NCI-H2171 (cell line): Measurements from ENCODE around the gene DICER1.
"Not testable (repeated sequence)": the region's sequence is repeated elsewhere in the genome, so short reads cannot be mapped to it uniquely, and the experiment has no call there.

Experiments used
- DNase-seq: peaks from one replicate; lab custom pipeline; 2025; lab: John Stamatoyannopoulos, UW

Gene DICER1

GRCh38 chr14:95184413-95184790, 27.1 kb upstream of the DICER1 start:
- DNase-seq, result no peak

GRCh38 chr14:95183532-95184412, 26.4 kb upstream of the DICER1 start:
- DNase-seq, result no peak

DNA sequence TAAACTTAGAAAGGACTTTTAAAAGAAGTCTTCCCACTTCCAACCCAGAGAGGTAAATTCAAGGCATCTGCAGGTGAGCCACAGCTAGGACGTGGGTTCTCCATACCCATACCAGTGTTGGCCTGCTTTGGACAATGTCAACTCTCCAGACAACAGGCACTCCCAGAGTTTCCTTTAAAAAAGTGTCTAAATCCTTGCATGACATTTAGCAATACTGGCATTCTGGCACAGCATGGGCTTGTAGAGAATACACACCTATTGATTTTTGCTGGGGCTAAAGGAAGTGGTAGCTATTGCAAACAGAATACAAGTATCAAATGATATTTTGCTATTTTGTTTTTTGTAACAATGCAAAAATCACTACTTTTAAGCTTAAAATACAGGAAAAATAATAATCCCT, 25.8 kb upstream of the DICER1 start:
- DNase-seq, result no peak

DNA sequence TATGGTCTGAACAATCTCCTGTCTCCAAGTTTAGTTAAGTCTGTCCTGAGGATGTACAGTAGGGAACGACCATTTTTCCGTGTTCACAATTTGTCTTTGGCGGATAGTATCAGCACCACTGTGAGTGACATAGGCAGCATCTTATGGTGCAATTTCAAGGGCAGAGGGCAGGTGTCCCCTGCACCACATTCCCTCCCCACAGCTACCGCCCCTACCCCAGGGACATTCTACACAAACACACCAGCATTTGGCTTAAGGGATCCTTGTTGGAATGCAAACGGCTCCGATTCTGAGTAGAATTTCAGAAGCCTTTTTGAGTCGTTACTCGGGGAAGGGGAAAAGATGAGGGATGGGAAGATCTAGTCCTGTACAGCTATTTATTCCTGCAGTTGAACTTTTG, 25.1 kb upstream of the DICER1 start:
- DNase-seq, result no peak

- no peak for DNase-seq
Observed at GRCh38 chr14:95180966-95181741, 23.8 kb upstream of the DICER1 start.

GRCh38 chr14:95175670-95176069, 18.3 kb upstream of the DICER1 start:
- not testable (repeated sequence) for DNase-seq

DNA sequence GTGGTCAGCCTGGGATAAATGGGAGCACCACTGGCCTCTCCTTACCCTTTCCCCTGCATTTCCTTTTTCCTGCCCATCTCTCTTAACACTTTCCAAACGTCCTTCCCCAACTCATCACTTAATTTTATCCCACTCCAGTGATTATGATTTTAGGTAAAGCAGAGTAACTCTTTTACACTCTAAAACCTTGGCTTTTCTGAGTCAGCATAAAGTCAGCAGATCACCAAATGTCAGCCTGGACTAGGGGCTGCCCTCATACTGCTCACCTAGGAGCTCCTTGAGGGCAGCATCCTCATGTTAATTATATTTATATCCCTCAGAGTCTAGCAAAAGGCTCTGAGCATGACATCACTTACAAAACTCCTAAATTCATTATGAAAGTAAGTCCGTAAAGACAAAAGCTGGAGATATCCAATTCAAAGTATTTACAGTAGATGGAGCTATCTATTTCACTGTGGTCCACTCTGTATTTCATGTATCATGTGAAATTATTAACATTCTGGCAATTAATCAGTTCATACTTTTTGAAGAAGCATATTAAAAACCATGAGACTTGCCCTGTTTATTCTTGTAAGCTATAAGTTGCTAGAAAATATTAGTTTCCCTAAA, 17.0 kb upstream of the DICER1 start:
- no peak for DNase-seq

GRCh38 chr14:95173518-95173917, 16.2 kb upstream of the DICER1 start:
- no peak for DNase-seq

DNA sequence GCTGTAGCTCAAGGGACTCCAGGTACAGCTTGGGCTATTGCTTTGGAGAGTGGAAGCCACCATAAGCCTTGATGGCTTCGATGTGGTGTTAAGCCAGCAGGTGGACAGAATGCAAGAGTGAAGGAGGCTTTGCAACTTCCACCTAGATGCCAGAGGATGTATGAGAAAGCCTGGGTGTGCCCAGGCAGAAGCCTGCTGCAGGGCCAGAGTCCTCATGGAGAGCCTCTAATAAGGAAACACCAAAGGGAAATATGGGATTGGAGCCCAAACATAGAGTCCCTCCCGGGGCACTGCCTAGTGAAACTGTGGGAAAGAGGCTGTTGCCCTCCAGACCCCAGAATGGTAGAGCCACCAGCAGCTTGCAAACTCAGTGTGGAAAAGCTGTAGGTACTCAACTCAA, 9.8 kb upstream of the DICER1 start:
- no peak for DNase-seq

DNA sequence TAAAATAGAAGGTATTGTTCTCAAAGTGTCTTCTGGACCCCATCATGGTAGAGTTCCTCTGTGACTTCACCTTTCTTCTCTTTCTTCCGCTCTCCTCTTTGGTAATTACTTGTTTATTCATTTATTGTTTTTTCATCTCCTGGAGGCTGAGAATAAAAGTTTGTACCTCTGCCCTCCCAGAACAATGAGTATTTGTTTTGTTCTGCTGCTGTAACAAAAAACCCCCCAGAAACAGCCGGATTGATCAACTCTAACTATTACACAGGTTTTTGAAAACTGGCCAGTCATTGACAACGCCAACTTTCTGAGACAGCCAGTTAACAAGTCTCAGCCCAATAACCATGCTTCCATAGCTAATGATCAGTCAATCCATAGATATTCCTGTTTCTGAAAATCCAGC, 8.2 kb upstream of the DICER1 start:
- DNase-seq, result no peak

DNA sequence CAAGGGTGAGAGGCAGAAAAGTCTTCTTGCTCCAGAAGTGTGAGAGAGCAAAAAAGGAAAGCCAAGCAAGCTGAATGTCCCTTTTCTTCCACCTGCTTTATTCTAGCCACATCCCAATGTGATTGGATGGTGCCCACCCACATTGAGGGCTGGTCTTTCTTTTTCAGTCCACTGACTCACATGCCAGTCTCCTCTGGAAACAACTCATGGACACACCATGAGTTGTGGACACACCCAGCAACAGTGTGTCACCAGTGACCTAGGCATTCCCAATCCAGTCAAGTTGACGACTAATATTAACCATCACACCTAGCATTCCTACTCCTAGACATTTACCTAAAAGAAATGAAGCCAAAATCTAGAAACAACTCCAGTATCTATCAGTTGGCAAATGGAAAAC, 7.2 kb upstream of the DICER1 start:
- no peak for DNase-seq

DNA sequence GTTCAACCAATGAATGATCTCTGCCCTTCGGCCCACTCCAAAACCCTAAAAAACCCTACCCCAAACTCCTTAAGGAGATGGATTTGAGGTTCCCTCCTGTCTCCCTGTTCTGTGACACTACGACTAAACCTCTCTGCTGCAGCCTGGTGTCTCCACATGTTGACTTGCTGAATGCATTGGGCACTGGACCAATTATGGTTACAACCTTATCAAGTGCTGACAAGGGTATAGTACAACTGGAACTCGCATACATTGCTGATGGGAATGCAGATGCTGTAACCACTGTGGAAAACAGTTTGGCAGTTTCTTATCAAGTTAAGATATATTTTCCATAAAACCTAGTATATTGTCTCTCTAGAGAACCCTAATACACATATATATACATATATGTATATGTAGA, 6.3 kb upstream of the DICER1 start:
- no peak for DNase-seq

GRCh38 chr14:95163132-95163531, 5.8 kb upstream of the DICER1 start:
- no peak for DNase-seq

- DNase-seq, result no peak
Observed at GRCh38 chr14:95162641-95163040, 5.3 kb upstream of the DICER1 start.

- DNase-seq, result no peak
Observed at GRCh38 chr14:95157048-95157326, 342 bp downstream of the DICER1 start.

GRCh38 chr14:95156161-95157047, 925 bp downstream of the DICER1 start:
- DNase-seq, result peak; percentile 29

- no peak for DNase-seq
Observed at GRCh38 chr14:95155045-95155444, 2.3 kb downstream of the DICER1 start.

DNA sequence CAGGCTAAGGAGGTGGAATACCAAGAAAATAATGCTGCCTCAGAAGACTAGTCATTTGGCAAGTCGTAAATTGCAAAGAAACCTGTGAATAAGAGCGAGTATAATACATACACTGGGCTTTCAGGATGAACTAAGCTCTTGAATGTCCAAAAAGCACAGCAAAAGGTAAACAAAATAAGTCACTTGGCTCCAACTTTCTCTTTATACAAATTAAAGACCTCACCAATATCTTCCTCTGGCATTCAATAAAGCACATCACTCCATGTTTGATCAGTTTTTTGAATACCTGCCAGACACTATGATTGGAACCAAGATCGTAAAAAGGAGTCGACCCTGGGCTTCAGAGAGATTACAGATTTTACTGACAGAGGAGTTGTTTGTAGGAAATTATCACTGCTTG, 3.5 kb downstream of the DICER1 start:
- DNase-seq, result no peak

DNA sequence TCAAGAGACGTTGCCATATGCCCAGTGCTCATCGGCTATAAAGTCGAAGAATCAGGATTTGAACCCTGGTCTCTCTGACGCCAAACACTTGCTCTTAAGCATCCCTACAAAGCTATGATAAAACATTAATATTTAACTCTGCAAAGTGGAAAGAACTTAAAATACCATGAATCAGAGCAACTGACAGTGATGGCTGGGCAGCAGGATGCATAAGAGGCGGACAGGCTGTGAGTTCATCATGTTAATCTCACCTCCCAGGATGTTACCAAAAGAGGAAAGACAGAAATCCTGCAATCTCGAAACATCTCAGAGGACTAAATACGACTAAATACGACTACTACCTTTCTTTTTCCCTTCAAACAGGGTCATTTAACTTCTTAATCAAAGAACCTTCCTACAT, 5.8 kb downstream of the DICER1 start:
- DNase-seq, result no peak

DNA sequence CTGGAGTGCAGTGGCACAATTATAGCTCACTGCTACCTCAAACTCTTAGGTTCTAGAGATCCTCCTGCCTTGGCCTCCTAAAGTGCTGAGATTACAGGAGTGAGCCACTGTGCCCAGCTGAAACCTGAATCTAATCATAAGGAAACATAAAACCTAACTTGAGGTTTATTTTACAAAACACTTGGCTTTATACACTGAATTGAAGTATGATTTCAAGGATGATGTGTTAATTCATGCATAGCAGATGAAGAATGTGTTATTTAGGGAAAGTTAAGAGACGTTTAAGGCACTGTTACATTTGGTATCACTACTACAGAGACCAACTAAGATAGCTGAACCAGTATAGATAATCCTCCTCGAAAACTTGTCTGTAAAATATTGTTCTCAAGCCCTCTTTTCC, 6.4 kb downstream of the DICER1 start:
- DNase-seq, result no peak

DNA sequence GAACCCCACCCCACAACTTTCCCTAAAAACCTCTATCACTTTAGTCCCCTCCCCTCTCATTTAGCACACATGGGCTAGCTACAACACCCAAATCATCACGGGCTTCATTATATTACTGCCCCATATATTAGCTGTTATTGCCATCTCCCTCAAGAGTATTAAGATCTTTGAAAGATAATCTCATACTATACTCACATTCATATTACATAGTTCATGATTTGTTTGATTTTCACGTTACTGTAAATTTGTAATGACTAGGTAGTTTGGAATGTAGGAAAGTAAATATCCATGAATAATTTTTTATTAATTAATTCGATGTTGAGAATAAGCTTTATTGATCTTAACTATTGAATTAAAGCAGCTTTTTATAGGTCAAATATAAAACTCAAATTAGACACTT, 7.9 kb downstream of the DICER1 start:
- DNase-seq, result no peak

DNA sequence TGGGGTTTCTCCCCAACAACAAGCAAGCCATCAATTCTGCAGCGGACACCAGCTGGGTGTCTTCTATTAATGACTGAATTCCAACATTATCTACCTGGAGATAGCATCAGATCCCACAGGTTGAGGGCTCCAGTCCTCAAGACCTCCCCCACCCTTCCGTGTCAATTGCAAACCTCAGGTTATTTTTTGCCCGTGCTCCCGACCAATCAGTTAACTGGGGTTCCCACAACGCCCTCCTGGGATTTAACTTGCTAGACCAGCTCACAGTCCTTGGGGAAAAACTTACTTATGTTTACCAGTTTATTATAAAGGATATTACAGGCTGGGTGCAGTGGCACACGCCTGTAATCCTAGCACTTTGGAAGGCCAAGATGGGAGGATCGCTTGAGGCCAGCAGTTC, 9.7 kb downstream of the DICER1 start:
- no peak for DNase-seq
